Activated CD8-positive, alpha-beta memory T cell treated with anti-CD3 and anti-CD28 coated beads, Interleukin-2, amount 50 U/mL, for 24 hours (primary cell): ENCODE measurements around the gene DAP.
"Not testable (repeated sequence)": the region's sequence is repeated elsewhere in the genome, so short reads cannot be mapped to it uniquely, and the experiment has no call there.

Experiments used
- DNase-seq: peaks from one replicate; pipeline ENCODE4 v3.0.0-alpha.2; 2020; ENCODE audit errors: extremely low read depth

Gene DAP

GRCh38 chr5:10734037-10734709, 26.9 kb downstream of the DAP start:
- no peak for DNase-seq

GRCh38 chr5:10733426-10733825, 27.6 kb downstream of the DAP start:
- DNase-seq = no peak

GRCh38 chr5:10731913-10732312, 29.1 kb downstream of the DAP start:
- no peak for DNase-seq

GRCh38 chr5:10730043-10730351, 31.0 kb downstream of the DAP start:
- DNase-seq = no peak

- DNase-seq = no peak
Measured at GRCh38 chr5:10729320-10730042, 31.6 kb downstream of the DAP start.

GRCh38 chr5:10728679-10729078, 32.4 kb downstream of the DAP start:
- DNase-seq = no peak

- DNase-seq = no peak
Measured at GRCh38 chr5:10727861-10728260, 33.2 kb downstream of the DAP start.

GRCh38 chr5:10726913-10727517, 34.0 kb downstream of the DAP start:
- DNase-seq = no peak

GRCh38 chr5:10726179-10726912, 34.7 kb downstream of the DAP start:
- DNase-seq = no peak

GRCh38 chr5:10725636-10726035, 35.4 kb downstream of the DAP start:
- no peak for DNase-seq

- no peak for DNase-seq
Measured at GRCh38 chr5:10724781-10725507, 36.1 kb downstream of the DAP start.

GRCh38 chr5:10723514-10723913, 37.5 kb downstream of the DAP start:
- no peak for DNase-seq

- DNase-seq = not testable (repeated sequence)
Measured at GRCh38 chr5:10720766-10721165, 40.3 kb downstream of the DAP start.

GRCh38 chr5:10719965-10720364, 41.1 kb downstream of the DAP start:
- DNase-seq = no peak

GRCh38 chr5:10718617-10719016, 42.4 kb downstream of the DAP start:
- DNase-seq = not testable (repeated sequence)

GRCh38 chr5:10716825-10717224, 44.2 kb downstream of the DAP start:
- DNase-seq = not testable (repeated sequence)

GRCh38 chr5:10715605-10716290, 45.3 kb downstream of the DAP start:
- no peak for DNase-seq

- DNase-seq = no peak
Measured at GRCh38 chr5:10712574-10713366, 48.3 kb downstream of the DAP start.

GRCh38 chr5:10711562-10711961, 49.5 kb downstream of the DAP start:
- no peak for DNase-seq

- DNase-seq = no peak
Measured at GRCh38 chr5:10710513-10711128, 50.4 kb downstream of the DAP start.
